ENCODE data around the gene RFPL2.

- TF ChIP-seq EZH2 (IDR thresholded peaks at IDR 0.05) (no peak), POLR2AphosphoS5 (IDR thresholded peaks at IDR 0.05; ENCODE audit: borderline replicate concordance, low read depth, low read length) (no peak)
Measured at GRCh38 chr22:32185821-32186220, 19.1 kb downstream of the RFPL2 start.
